HG03135 (cell line): ENCODE results near the gene PDE1A.
"Not testable (repeated sequence)": the region's sequence is repeated elsewhere in the genome, so short reads cannot be mapped to it uniquely, and the experiment has no call there.

Experiments used
- ATAC-seq: cut with Tn5 transposase; IDR thresholded peaks from one replicate; pipeline ENCODE4 v1.9.1; 2021; ENCODE audit warnings: mild to moderate bottlenecking, moderate library complexity; ENCODE audit not compliant: unreplicated experiment

PDE1A gene

GRCh38 chr2:182410120-182410519 is 16.7 kb downstream of the PDE1A start:
- ATAC-seq = no peak

GRCh38 chr2:182406221-182406620 is 20.6 kb downstream of the PDE1A start:
- no peak for ATAC-seq

- no peak for ATAC-seq
Measured at GRCh38 chr2:182404975-182405561, 21.8 kb downstream of the PDE1A start.

GRCh38 chr2:182404092-182404491 is 22.7 kb downstream of the PDE1A start:
- no peak for ATAC-seq

GRCh38 chr2:182393270-182393760 is 33.5 kb downstream of the PDE1A start:
- ATAC-seq = no peak

- no peak for ATAC-seq
Measured at GRCh38 chr2:182391443-182391842, 35.4 kb downstream of the PDE1A start.

GRCh38 chr2:182386267-182386880 is 40.5 kb downstream of the PDE1A start:
- ATAC-seq = not testable (repeated sequence)

- no peak for ATAC-seq
Measured at GRCh38 chr2:182384860-182385259, 42.0 kb downstream of the PDE1A start.

- no peak for ATAC-seq
Measured at GRCh38 chr2:182381225-182381624, 45.6 kb downstream of the PDE1A start.

- no peak for ATAC-seq
Measured at GRCh38 chr2:182379241-182379640, 47.6 kb downstream of the PDE1A start.

GRCh38 chr2:182378759-182379158 is 48.1 kb downstream of the PDE1A start:
- no peak for ATAC-seq

- ATAC-seq = no peak
Measured at GRCh38 chr2:182377467-182377866, 49.4 kb downstream of the PDE1A start.

GRCh38 chr2:182375862-182376261 is 51.0 kb downstream of the PDE1A start:
- ATAC-seq = no peak

- ATAC-seq = no peak
Measured at GRCh38 chr2:182372661-182373060, 54.2 kb downstream of the PDE1A start.

- no peak for ATAC-seq
Measured at GRCh38 chr2:182368996-182369395, 57.8 kb downstream of the PDE1A start.

GRCh38 chr2:182368446-182368845 is 58.4 kb downstream of the PDE1A start:
- no peak for ATAC-seq

- no peak for ATAC-seq
Measured at GRCh38 chr2:182367401-182367800, 59.4 kb downstream of the PDE1A start.

- no peak for ATAC-seq
Measured at GRCh38 chr2:182366628-182367027, 60.2 kb downstream of the PDE1A start.

- no peak for ATAC-seq
Measured at GRCh38 chr2:182365855-182366254, 61.0 kb downstream of the PDE1A start.

GRCh38 chr2:182361477-182361876 is 65.4 kb downstream of the PDE1A start:
- no peak for ATAC-seq

- ATAC-seq = no peak
Measured at GRCh38 chr2:182360663-182361260, 66.1 kb downstream of the PDE1A start.

GRCh38 chr2:182359990-182360662 is 66.7 kb downstream of the PDE1A start:
- ATAC-seq = no peak
